ENCODE measurements around the gene PIAS4. TPM values are rescaled to one million over a fixed set of nuclear protein-coding genes. Genes with fewer than 3 reads are reported as not detected.

PIAS4 gene
- polyA plus RNA-seq, 1 experiment = 9.0 TPM

DNA sequence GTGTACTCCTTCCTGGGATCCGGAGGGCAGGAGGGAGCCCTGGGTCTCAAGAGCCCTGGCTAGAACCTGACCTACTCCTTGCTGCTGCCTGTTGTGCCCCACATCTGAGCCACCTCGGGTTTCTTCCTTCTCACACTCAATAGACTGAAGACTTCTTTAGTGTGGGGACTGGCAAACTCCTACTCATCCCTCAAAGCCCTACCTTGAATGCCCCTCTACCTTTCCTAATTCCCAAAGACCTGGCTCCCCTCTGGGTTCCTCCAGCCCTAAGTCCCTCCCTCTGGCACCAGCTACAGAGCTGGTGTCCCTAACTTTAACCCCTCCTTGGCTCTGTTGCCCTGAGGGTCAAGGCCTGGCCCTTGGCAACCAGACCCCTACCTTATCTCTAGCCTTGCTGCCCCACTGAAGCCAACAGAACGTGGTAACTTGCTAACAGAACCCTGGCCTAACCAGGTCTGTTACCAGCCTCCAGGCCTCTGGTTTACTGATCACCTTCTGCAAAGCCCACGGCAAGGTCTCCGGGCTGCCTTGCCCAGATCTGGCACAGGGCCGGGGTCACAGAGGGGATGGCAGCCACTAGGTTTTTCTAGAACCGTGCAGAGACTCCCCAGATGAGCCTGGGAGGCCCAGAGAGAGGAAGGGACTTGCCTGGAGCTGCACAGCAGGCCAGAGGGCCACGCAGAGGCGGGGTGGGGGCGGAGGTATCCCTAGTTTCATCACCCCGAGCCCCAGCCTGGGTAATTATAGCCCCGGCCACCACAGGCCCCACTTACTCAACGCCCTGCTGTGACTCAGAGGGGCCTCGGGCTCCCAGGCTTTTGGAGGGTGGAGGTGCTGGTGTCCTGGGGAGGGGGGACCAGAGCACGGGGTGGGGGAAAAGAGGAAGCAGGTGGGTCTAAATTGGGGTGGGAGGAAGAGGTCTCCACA, 43.9 kb downstream of the PIAS4 start:
- TF ChIP-seq, protein P1, sequence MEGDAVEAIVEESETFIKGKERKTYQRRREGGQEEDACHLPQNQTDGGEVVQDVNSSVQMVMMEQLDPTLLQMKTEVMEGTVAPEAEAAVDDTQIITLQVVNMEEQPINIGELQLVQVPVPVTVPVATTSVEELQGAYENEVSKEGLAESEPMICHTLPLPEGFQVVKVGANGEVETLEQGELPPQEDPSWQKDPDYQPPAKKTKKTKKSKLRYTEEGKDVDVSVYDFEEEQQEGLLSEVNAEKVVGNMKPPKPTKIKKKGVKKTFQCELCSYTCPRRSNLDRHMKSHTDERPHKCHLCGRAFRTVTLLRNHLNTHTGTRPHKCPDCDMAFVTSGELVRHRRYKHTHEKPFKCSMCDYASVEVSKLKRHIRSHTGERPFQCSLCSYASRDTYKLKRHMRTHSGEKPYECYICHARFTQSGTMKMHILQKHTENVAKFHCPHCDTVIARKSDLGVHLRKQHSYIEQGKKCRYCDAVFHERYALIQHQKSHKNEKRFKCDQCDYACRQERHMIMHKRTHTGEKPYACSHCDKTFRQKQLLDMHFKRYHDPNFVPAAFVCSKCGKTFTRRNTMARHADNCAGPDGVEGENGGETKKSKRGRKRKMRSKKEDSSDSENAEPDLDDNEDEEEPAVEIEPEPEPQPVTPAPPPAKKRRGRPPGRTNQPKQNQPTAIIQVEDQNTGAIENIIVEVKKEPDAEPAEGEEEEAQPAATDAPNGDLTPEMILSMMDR (IDR thresholded peaks at IDR 0.05; ENCODE audit: low read depth, low read length) = no peak
- no peaks in the 10 kb centered on the region for H3K27me3 ChIP-seq (ENCODE audit: control insufficient read depth, insufficient read depth, low read length)
- H3K27ac ChIP-seq (ENCODE audit: low read depth, low read length) = peak overlapping the region; percentile 47
- H3K4me3 ChIP-seq (ENCODE audit: low read depth, low read length) = no peak overlapping the region
- CTCF ChIA-PET = no interaction called here
- DNase-seq (ENCODE audit: low read depth, low spot score) = no peak
- peaks cover 13% of the 10 kb centered on the region for H3K9me3 ChIP-seq (ENCODE audit: control insufficient read depth, insufficient read depth, low read length)
- POLR2A ChIA-PET = interaction anchor here (1.2 kb wide), 1 partner anchor 66 kb away, joined by 4 read pairs; the partner anchor contains the start of gene EEF2

DNA sequence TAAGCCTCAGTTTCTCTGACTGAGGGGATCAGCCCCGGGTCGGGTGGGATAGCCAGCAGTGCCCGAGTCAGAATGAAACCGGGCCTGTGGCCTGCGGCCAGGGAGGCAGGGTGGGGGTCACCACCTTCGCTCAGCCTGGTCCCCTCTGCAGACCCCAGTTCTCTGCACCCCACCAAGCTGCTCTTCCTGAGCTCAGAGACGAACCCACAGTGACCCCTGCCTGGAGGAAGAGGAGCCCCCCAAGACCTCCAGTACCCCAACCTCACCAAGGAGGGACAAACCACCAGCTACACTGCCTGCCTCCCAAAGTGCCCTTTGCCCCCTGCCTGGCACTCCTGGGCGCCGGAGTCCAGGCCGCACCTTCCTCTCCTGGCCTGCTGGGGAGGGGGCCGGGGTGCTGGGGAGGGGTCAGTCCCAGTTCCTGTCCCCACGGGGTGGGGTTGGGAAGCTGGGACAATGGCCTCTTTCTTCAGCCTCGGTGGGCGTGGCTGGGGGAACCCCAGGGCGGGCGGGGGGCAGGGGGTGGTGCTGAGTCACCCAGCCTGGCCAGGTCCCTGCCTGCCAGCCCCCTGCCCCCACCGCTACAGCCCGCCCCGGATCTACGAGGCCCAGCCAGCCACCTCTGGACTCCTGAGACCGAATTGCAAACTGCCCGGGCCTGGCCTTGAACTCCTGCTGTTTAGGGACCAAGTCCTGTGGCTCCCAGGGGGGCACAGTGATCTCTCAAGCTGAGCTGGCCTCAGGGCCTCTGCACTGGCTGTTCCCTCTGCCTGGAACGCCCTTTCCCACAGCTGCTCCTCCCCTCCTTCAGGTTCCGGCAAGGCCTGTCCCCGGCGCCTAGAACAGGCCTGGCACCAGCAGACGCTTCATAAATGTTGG, 44.8 kb downstream of the PIAS4 start:
- Histone ChIP-seq H3K27ac (ENCODE audit: low read depth, low read length) (peak overlapping the region; percentile 47), H3K4me3 (ENCODE audit: low read depth, low read length) (no peak overlapping the region), H3K27me3 (ENCODE audit: control insufficient read depth, insufficient read depth, low read length) (no peaks in the 10 kb centered on the region), H3K9me3 (ENCODE audit: control insufficient read depth, insufficient read depth, low read length) (peaks cover 13% of the 10 kb centered on the region)
- POLR2A ChIA-PET = interaction anchor here (0.5 to 1.2 kb wide), 2 partner anchors 14 to 67 kb away, joined by 3 to 4 read pairs; partner anchors contain the start of genes EEF2 and ZBTB7A
- TF ChIP-seq, protein P1 (IDR thresholded peaks at IDR 0.05; ENCODE audit: low read depth, low read length) = no peak
- CTCF ChIA-PET = interaction anchor here (0.6 kb wide), 1 partner anchor 14 kb away, joined by 3 read pairs; the partner anchor contains the start of gene ZBTB7A
- DNase-seq (ENCODE audit: low read depth, low spot score) = no peak

DNA sequence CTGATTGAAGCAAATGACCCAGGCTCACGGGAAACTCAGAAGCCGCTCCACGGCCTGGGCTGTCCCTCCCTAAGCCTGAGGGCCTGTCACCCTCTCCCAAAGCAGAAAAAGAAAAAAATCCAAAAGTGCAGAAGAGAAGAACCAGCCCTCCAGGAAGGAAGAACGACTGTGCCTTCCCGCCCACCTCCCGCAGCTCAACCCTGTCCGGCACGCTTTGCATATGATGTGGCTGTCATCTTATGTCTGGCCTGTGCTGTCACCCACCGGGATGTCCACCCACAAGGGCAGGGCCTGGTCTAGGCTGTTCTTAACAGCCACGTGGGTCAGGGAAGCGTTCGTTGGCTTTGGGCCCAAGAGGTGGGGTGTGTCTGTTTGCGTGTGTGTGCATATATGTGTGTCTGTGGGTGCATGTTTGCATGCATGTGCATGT, 45.5 kb downstream of the PIAS4 start:
- H3K27ac ChIP-seq (ENCODE audit: low read depth, low read length) = peak overlapping the region; percentile 39
- DNase-seq (ENCODE audit: low read depth, low spot score) = no peak
- POLR2A ChIA-PET = interaction anchor here (0.5 to 1.2 kb wide), 2 partner anchors 13 to 67 kb away, joined by 3 to 4 read pairs; partner anchors contain the start of genes EEF2 and ZBTB7A
- H3K4me3 ChIP-seq (ENCODE audit: low read depth, low read length) = no peak overlapping the region
- H3K9me3 ChIP-seq (ENCODE audit: control insufficient read depth, insufficient read depth, low read length) = peaks cover 17% of the 10 kb centered on the region
- CTCF ChIA-PET = no interaction called here
- H3K27me3 ChIP-seq (ENCODE audit: control insufficient read depth, insufficient read depth, low read length) = no peaks in the 10 kb centered on the region
- TF ChIP-seq, protein P1 (IDR thresholded peaks at IDR 0.05; ENCODE audit: low read depth, low read length) = no peak

DNA sequence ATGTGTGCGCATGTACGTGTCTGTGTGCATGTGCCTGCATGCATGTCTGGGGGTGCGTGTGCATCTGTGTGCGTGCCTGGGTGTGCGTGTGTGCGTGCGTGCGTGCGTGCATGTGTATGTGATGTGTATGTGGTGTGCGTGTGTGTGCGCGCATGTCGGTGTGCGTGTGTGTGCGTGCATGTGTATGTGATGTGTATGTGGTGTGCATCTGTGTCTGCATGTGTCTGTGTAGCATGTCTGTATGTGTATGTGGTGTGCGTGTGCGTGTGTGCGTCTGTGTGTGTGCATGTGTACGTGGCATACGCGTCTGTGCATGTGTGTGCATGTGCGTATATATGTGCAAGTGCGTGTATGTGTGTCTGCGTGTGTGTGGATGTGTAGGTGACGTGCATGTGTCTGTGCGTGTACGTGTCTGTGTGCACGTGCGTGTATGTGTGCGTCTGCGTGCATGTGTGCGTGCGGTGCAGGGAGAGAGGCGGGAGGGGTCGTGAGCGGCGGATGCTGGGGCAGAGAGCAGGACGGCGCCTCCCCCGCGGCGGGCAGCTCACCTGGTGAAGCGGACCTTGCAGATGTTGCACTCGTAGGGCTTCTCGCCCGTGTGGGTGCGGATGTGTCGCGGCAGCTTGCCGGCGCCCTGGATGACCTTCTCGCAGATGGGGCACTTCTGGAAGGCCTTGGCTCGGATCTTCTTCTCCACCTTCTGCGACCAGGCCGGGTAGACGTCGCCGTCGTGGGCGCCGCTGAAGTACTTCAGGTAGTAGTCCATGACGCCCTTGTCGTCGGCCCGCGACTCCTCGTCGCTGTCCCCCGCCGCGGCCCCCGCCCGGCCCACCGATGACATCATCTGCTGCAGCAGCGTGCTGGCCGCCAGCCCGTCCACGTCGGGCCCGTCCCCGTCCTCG, 46.1 kb downstream of the PIAS4 start:
- H3K27me3 ChIP-seq (ENCODE audit: control insufficient read depth, insufficient read depth, low read length) = no peaks in the 10 kb centered on the region
- POLR2A ChIA-PET = no interaction called here
- H3K27ac ChIP-seq (ENCODE audit: low read depth, low read length) = no peak overlapping the region
- no peak overlapping the region for H3K4me3 ChIP-seq (ENCODE audit: low read depth, low read length)
- CTCF ChIA-PET = no interaction called here
- peaks cover 19% of the 10 kb centered on the region for H3K9me3 ChIP-seq (ENCODE audit: control insufficient read depth, insufficient read depth, low read length)
- TF ChIP-seq, protein P1 (IDR thresholded peaks at IDR 0.05; ENCODE audit: low read depth, low read length) = no peak
- DNase-seq (ENCODE audit: low read depth, low spot score) = no peak

All from AG04450 (cell line).